Measurements from ENCODE around the gene EFCAB9.

DNA sequence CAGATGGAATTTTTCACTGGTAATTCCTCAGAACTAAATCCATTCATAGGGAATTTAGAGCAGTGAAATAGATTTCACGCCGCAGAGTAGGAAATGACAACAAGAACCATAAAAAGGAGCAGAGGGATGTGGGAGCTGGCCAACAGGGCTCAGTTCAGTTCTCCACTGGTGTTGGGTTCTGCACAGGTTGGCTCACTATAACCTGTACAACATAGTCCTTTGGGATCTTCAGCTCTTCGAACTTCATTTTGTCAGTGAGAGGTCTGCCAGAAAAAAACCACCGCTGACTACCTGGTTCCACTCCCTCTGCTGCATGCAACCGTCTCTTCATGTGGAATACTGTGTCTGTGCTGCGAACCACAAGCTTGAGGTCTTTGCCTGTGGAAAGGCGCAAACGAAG lies 17.7 kb downstream of the EFCAB9 start:
- TF ChIP-seq CTCF (IDR thresholded peaks at IDR 0.05) (no peak), POLR2AphosphoS5 (IDR thresholded peaks at IDR 0.05) (no peak), POLR2A (IDR thresholded peaks at IDR 0.05; ENCODE audit: low read depth) (no peak)

Measured in esophagus muscularis mucosa (tissue), 3 donors.